Lung (tissue), 12 donors: ENCODE measurements around the gene GLUL. TPM values are rescaled to one million over a fixed set of nuclear protein-coding genes. Genes with fewer than 3 reads are reported as not detected.

Source experiments
- ATAC-seq: fragments of 200-7000 bp; cut with Tn5 transposase; one replicate; pipeline ENCODE4 v1.9.1; 2020; ENCODE audit warnings: moderate number of reproducible peaks; ENCODE audit not compliant: insufficient read depth, low FRiP score
- DNase-seq, 3 donors: peaks; one replicate each; pipeline ENCODE4 v3.0.0-alpha.2; 2013 to 2017
- H3K27ac ChIP-seq, 2 donors: one replicate each; pipeline ENCODE4 v1.5.1; 2013; ENCODE audit warnings: mild to moderate bottlenecking in 2 of 2, moderate library complexity in 2 of 2, control low read depth in 1 of 2, inconsistent platforms in 1 of 2, low read depth in 1 of 2, low read length in 1 of 2
- H3K27me3 ChIP-seq, 3 donors: one replicate each; pipeline ENCODE4 v1.5.1; 2013; ENCODE audit warnings: low read length in 2 of 3; ENCODE audit not compliant: control insufficient read depth in 3 of 3, insufficient read depth in 3 of 3
- H3K36me3 ChIP-seq, 4 donors: one replicate each; pipeline ENCODE4 v1.5.1; 2013; ENCODE audit warnings: low read length in 4 of 4, mild to moderate bottlenecking in 1 of 4, moderate library complexity in 1 of 4; ENCODE audit not compliant: control insufficient read depth in 4 of 4, insufficient read depth in 4 of 4
- H3K4me1 ChIP-seq, 5 donors: one replicate each; pipeline ENCODE4 v1.5.1; 2013; ENCODE audit warnings: low read length in 5 of 5, mild to moderate bottlenecking in 2 of 5, moderate library complexity in 1 of 5; ENCODE audit not compliant: control insufficient read depth in 5 of 5, insufficient read depth in 5 of 5
- H3K4me3 ChIP-seq: one replicate; pipeline ENCODE4 v1.5.1; 2013; ENCODE audit warnings: mild to moderate bottlenecking, control low read depth, moderate library complexity
- H3K9ac ChIP-seq, 2 donors: one replicate each; pipeline ENCODE4 v1.5.1; 2013; ENCODE audit warnings: low read length in 2 of 2, control low read depth in 1 of 2; ENCODE audit not compliant: insufficient read depth in 1 of 2
- H3K9me3 ChIP-seq, 4 donors: one replicate each; pipeline ENCODE4 v1.5.1; 2013; ENCODE audit warnings: low read length in 3 of 4, mild to moderate bottlenecking in 1 of 4, moderate library complexity in 1 of 4; ENCODE audit not compliant: control insufficient read depth in 4 of 4, insufficient read depth in 3 of 4
- WGBS, 2 donors: extraction: QIAGEN DNeasy Blood & Tissue Kit; methylation state at CpG; one replicate each; pipeline ENCODE4 v1.1.7; 2013; 5-methylcytosine and 5-hydroxymethylcytosine counted together
- polyA plus RNA-seq, 2 donors: library from polyadenylated mRNA; stranded (reverse); fragments of 200-250 nt; gene quantifications; one replicate each; pipeline ENCODE4 v1.2.1, GENCODE V29; 2013
- total RNA-seq, 2 donors: library from RNA; depleted of rRNA in 1 of 2; stranded (reverse); fragments of >200 nt in 1 of 2; gene quantifications; one replicate each; pipeline ENCODE4 v1.2.1, GENCODE V29; 2014 to 2021
- TF ChIP-seq, protein P1 (sequence below): IDR thresholded peaks from 2 replicates; pipeline ENCODE4 v1.5.1; 2012; ENCODE audit warnings: mild to moderate bottlenecking; ENCODE audit errors: control extremely low read depth, extremely low read depth
- donor health status: control.
- donor health status: control.
- donor health status: Bipolar disorder and iron deficiency.
- donor health status: healthy.
- donor health status: DM: yes; HTN: yes; CAD: no.

Gene GLUL
- total and polyA plus RNA-seq, 4 donors, result 209 to 2,889 (median 1,186) TPM

DNA sequence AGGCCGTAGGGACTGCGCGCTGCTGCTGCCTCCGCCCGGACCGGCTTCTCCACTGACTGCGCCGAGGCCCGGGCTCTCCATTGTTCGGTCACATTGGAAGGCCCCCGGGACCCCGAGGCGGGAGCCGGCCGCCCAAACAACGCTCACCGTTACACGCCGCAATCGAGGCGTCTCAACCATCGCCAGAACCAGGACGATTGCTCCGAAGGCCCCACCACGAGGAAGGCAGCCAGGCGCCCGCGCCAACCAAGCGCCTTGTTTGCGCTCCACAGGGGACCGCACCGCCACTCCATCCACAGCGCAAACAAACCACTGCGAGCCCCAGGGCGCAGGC is 595 bp downstream of the GLUL start:
- Histone ChIP-seq H3K27me3 (no peaks in the 10 kb centered on the region), H3K36me3 (peaks cover 20 to 37% (median 25%) of the 10 kb centered on the region in 4 donors), H3K9ac (peak overlapping the region; percentile 50 to 85), H3K9me3 (no peaks in the 10 kb centered on the region), H3K4me3 (peak overlapping the region; percentile 87), H3K4me1 (peaks cover 0 to 17% (median 4%) of the 10 kb centered on the region in 5 donors), H3K27ac (peak overlapping the region; percentile 95 to 99)
- WGBS, 2 donors, result 0% methylated on average over 33 to 35 of the region's 35 CpGs
- DNase-seq (no peak), ATAC-seq (no peak)
- TF ChIP-seq, protein P1, sequence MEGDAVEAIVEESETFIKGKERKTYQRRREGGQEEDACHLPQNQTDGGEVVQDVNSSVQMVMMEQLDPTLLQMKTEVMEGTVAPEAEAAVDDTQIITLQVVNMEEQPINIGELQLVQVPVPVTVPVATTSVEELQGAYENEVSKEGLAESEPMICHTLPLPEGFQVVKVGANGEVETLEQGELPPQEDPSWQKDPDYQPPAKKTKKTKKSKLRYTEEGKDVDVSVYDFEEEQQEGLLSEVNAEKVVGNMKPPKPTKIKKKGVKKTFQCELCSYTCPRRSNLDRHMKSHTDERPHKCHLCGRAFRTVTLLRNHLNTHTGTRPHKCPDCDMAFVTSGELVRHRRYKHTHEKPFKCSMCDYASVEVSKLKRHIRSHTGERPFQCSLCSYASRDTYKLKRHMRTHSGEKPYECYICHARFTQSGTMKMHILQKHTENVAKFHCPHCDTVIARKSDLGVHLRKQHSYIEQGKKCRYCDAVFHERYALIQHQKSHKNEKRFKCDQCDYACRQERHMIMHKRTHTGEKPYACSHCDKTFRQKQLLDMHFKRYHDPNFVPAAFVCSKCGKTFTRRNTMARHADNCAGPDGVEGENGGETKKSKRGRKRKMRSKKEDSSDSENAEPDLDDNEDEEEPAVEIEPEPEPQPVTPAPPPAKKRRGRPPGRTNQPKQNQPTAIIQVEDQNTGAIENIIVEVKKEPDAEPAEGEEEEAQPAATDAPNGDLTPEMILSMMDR, result no peak

- peak overlapping the region; percentile 95 to 99 for H3K27ac ChIP-seq
These were observed 2.0 kb downstream of the GLUL start for GRCh38 chr1:182389619-182390047.

DNA sequence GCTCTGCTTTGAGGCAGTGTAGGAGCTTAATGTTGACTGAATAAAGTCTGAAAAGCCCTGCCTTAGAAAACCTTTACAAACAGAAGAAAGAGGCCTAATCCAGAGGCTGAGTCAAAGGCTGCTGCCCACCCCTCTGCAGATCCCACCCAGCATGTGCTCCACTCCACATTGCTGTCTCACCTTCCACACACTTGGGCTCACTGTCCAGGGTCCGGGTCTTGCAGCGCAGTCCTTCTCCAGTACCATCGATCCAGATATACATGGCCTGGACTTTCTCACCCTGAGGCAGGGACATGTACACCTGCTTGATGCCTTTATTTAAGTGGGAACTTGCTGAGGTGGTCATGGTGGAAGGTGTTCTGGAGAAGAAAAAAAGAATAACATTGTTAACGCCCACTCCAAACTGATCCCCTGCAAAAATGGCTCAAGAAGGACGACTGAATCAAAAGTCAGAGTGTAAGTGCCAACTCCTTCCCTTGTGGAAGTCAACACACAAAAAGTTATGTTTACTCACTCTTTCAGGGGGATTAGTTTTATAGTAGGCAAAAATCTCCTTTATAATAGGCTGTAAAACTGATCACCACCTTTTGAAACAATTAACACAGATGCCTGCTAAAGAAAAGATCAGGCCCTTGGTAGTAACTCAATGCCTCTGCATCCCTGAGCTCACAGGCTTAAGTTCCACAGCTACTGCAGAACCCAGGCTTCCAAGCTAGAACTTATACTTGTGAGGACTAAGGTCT is 3.0 kb downstream of the GLUL start:
- Histone ChIP-seq H3K9ac (peak overlapping the region in 1 of 2 donors; percentile 76), H3K4me1 (peaks cover 0 to 17% (median 4%) of the 10 kb centered on the region in 5 donors), H3K27ac (peak overlapping the region; percentile 33 to 79), H3K27me3 (no peaks in the 10 kb centered on the region), H3K9me3 (no peaks in the 10 kb centered on the region), H3K4me3 (peak overlapping the region; percentile 13), H3K36me3 (peaks cover 41 to 60% (median 45%) of the 10 kb centered on the region in 4 donors)
- ATAC-seq, result no peak
- TF ChIP-seq, protein P1, result no peak
- 69 to 78% methylated on average over 5 of the region's 5 CpGs for WGBS, 2 donors
- no peak for DNase-seq

More at GRCh38 chr1:182389619-182390047, 2.0 kb downstream of the GLUL start:
- Histone ChIP-seq H3K4me3 (peak overlapping the region; percentile 87), H3K27me3 (no peaks in the 10 kb centered on the region), H3K36me3 (peaks cover 31 to 50% (median 36%) of the 10 kb centered on the region in 4 donors), H3K4me1 (peaks cover 0 to 17% (median 4%) of the 10 kb centered on the region in 5 donors), H3K9ac (peak overlapping the region; percentile 76 to 85), H3K9me3 (no peaks in the 10 kb centered on the region)
- ATAC-seq (no peak), DNase-seq (peak in 1 of 3 donors; percentile 41)
- 3% methylated on average over 13 of the region's 13 CpGs for whole genome bisulfite sequencing, 2 donors
- TF ChIP-seq, protein P1, result no peak
